HS-5 (cell line): ENCODE data around the gene CLPTM1L.
"Not testable (repeated sequence)": the region's sequence is repeated elsewhere in the genome, so short reads cannot be mapped to it uniquely, and the experiment has no call there.

ENCODE experiments used
- DNase-seq: peaks from one replicate; pipeline ENCODE4 v3.0.0-alpha.2; 2012; ENCODE audit warnings: low read depth

Gene CLPTM1L

DNA sequence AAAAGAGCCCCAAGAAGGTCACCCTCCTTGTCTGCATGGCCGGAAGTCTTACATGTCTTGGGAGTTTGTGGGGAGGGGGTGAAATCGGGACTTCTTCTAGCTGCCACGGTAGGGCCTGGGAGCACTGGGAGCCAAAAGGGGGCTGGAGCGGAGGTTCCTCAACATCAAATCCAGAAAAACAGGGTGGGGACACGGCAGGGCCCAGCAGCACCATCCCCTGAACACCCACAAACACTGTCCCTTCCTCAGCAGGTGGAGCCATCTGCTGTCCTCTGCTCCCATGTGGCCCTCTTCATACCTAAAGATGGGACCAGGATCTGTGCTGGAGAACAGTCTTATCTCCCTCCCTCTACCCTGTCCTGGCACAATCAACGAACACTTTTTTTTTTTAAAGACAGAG is 52.8 kb downstream of the CLPTM1L start:
- DNase-seq: no peak

- DNase-seq: no peak
Measured at GRCh38 chr5:1291611-1292080, 53.3 kb downstream of the CLPTM1L start.

DNA sequence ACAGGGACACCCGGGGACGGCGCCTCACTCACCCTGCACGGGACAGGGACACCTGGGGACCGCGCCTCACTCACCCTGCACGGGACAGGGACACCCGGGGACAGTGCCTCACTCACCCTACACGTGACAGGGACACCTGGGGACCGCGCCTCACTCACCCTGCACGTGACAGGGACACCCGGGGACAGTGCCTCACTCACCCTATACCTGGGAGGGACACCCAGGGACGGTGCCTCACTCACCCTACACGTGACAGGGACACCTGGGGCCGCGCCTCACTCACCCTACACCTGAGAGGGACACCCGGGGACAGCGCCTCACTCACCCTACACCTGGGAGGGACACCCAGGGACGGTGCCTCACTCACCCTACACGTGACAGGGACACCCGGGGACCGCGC is 53.9 kb downstream of the CLPTM1L start:
- not testable (repeated sequence) for DNase-seq

DNA sequence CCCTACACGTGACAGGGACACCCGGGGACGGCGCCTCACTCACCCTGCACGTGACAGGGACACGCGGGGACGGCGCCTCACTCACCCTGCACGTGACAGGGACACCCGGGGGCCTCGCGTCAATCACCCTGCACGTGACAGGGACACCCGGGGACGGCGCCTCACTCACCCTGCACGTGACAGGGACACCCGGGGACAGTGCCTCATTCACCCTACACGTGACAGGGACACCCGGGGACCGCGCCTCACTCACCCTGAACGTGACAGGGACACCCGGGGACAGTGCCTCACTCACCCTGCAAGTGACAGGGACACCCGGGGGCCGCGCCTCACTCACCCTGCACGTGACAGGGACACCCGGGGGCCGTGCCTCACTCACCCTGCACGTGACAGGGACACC is 55.3 kb downstream of the CLPTM1L start:
- DNase-seq: not testable (repeated sequence)

GRCh38 chr5:1288439-1289335 is 56.2 kb downstream of the CLPTM1L start:
- no peak for DNase-seq

GRCh38 chr5:1285883-1286291 is 59.0 kb downstream of the CLPTM1L start:
- DNase-seq: no peak

- no peak for DNase-seq
Measured at GRCh38 chr5:1285141-1285540, 59.8 kb downstream of the CLPTM1L start.

- not testable (repeated sequence) for DNase-seq
Measured at GRCh38 chr5:1284336-1284970, 60.4 kb downstream of the CLPTM1L start.

GRCh38 chr5:1283729-1284041 is 61.2 kb downstream of the CLPTM1L start:
- DNase-seq: not testable (repeated sequence)

- not testable (repeated sequence) for DNase-seq
Measured at GRCh38 chr5:1282993-1283728, 61.7 kb downstream of the CLPTM1L start.

DNA sequence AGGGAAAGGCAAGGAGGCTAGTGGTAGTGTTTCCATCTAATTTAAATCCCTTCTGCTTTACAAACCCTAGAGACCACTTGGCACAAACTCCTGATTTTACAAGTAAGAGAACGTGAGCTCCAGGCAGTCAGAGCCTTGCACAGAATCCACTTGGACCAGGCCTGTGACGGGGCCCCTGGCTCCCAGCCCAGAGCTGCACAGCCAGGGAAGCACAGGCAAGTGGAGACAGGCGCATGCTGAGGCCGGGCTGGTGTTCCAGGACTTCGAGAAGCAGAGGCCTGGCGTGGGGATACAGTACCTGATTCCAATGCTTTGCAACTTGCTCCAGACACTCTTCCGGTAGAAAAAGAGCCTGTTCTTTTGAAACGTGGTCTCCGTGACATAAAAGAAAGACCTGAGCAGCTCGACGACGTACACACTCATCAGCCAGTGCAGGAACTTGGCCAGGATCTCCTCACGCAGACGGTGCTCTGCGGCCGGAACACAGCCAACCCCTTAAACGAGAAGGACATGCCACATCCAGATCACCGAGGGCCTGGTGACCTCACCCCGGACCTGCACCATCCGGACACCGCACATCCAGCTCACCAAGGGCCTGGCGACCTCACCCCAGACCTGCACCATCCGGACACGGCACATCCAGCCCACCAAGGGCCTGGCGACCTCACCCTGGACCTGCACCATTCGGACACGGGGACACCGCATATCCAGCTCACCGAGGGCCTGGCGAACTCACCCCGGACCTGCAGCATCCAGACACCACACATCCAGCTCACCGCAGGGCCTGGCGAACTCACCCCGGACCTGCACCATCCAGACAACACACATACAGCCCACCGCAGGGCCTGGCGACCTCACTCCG is 62.5 kb downstream of the CLPTM1L start:
- DNase-seq: no peak

DNA sequence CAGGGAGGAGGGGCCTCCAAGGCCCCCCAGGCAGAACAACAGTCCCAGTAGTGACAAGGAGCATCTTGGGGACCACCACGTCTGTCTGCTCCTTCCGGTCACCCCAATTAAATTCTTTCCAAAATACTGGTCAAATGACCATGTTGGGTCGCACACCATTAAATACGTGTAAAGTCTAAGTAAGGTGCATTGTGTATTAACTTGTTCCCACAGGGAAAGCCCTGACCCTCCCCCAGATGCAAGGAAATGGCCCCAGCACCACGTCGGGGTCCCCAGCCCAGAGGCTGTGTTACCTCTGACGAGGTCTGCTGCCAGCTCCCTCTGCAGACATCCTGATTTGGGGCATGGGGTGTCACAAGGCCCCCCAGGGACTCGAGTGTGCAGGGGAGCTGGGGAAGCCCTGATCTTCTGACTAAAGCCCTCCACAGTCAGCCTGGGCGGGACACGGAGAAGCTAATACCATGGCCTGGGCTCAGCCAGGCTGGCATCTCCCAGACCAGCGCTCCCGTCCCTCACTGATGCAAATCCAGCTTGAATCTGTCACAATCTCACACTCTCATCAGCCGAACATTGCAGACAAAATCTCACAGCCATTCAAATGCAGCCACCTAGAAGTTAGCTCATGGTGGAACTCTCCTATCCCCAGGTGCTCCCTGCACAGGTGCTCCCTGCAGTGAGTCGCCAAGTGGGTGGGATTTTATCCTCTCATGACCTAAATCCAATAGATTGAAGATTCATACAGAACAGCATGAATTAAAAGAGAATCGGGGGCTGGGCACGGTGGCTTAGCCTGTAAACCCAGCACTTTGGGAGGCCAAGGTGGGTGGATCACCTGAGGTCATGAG is 63.6 kb downstream of the CLPTM1L start:
- no peak for DNase-seq

GRCh38 chr5:1280177-1281037 is 64.5 kb downstream of the CLPTM1L start:
- DNase-seq: no peak

- DNase-seq: no peak
Measured at GRCh38 chr5:1279443-1280151, 65.3 kb downstream of the CLPTM1L start.

- DNase-seq: no peak
Measured at GRCh38 chr5:1278656-1279442, 66.0 kb downstream of the CLPTM1L start.

DNA sequence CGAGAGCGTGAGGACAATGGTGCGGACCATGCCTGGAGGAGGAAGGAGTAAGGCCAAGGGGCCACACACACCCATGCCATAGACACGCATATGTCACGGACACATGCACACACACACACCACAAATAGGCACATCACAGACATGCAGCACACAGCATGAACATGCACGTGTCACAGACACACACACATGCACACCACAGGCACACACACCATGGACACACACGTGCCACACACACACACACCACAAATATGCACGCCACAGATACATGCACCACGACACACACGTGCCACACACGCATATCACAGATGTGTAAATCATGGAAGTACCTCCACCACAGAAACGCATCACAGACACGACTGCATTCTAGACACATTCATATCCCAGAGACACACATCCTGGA is 66.7 kb downstream of the CLPTM1L start:
- DNase-seq: no peak

- no peak for DNase-seq
Measured at GRCh38 chr5:1277781-1278180, 67.1 kb downstream of the CLPTM1L start.

- no peak for DNase-seq
Measured at GRCh38 chr5:1277331-1277730, 67.6 kb downstream of the CLPTM1L start.
